Osteoblast (primary cell): Measurements from ENCODE around the gene ZFAND3. TPM values are rescaled to one million over a fixed set of nuclear protein-coding genes. Genes with fewer than 3 reads are reported as not detected.

Source experiments
- DNase-seq: peaks from one replicate; pipeline ENCODE4 v3.0.0; 2011; ENCODE audit warnings: low spot score, mixed read lengths; ENCODE audit not compliant: insufficient read length; ENCODE audit errors: missing footprints
- H2AFZ ChIP-seq: 2 replicates; pipeline ENCODE4 v1.6.0; 2011; ENCODE audit warnings: mild to moderate bottlenecking, low read length
- H3K27ac ChIP-seq: 2 replicates; pipeline ENCODE4 v1.5.1; 2011; ENCODE audit warnings: mild to moderate bottlenecking, low read depth, low read length, moderate library complexity
- H3K27me3 ChIP-seq: 2 replicates; pipeline ENCODE4 v1.6.0; 2012; ENCODE audit warnings: mild to moderate bottlenecking, control low read depth, inconsistent platforms, low read length, moderate library complexity; ENCODE audit not compliant: insufficient read depth
- H3K36me3 ChIP-seq: 2 replicates; pipeline ENCODE4 v1.5.1; 2011; ENCODE audit warnings: mild to moderate bottlenecking, low read length, control low read depth, moderate library complexity; ENCODE audit not compliant: insufficient read depth
- H3K4me1 ChIP-seq: 2 replicates; pipeline ENCODE4 v1.5.1; 2011; ENCODE audit warnings: mild to moderate bottlenecking, low read length, control low read depth, moderate library complexity; ENCODE audit not compliant: insufficient read depth
- H3K4me2 ChIP-seq: 2 replicates; pipeline ENCODE4 v1.6.0; 2011; ENCODE audit warnings: mild to moderate bottlenecking, low read length; ENCODE audit not compliant: insufficient read depth
- H3K4me3 ChIP-seq: fragments of 200-600 bp; sonication (generic); 3 replicates; pipeline ENCODE4 v1.5.1; 2012; ENCODE audit warnings: mild to moderate bottlenecking, low read length, inconsistent platforms; ENCODE audit not compliant: insufficient read depth
- H3K79me2 ChIP-seq: 2 replicates; pipeline ENCODE4 v1.6.0; 2012; ENCODE audit warnings: mild to moderate bottlenecking, low read length, control low read depth, inconsistent platforms; ENCODE audit not compliant: insufficient read depth
- H3K9me3 ChIP-seq: 2 replicates; pipeline ENCODE4 v1.5.1; 2011; ENCODE audit warnings: low read depth, low read length, control low read depth
- H4K20me1 ChIP-seq: 2 replicates; pipeline ENCODE4 v1.6.0; 2012; ENCODE audit warnings: mild to moderate bottlenecking, low read length, control low read depth; ENCODE audit not compliant: insufficient read depth
- total RNA-seq: library from RNA; depleted of rRNA; stranded (reverse); fragments of >200 nt; gene quantifications from 2 replicates; pipeline ENCODE4 v1.2.3, GENCODE V29; 2012
- TF ChIP-seq, protein P1 (sequence below): IDR thresholded peaks from 2 replicates; pipeline ENCODE4 v1.5.1; 2011; ENCODE audit warnings: mild to moderate bottlenecking, low read depth, low read length, moderate library complexity; ENCODE audit errors: extremely low read depth

ZFAND3 gene
- total RNA-seq, 1 donor: 27.1 TPM

DNA sequence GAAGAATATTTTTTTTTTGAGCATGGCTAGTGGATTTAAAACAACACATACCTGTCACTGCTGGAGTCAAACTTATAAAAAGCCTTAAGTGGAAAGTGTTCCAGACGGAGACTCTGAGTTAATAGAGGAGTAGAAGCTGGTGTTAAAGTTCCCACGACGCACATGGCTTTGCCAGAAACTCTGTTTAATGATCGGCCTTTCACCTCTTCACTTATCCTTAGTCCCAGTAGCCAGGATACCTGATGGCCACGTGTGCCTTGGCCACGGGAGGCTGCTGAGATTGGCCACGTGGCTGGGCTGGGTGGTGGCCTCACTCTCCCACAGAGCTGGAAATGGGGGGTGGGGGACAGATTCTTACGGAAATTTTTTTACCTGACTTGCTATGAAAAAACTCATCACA is 333.1 kb downstream of the ZFAND3 start:
- H3K79me2 ChIP-seq: peaks cover 22% of the 10 kb centered on the region
- TF ChIP-seq, protein P1, sequence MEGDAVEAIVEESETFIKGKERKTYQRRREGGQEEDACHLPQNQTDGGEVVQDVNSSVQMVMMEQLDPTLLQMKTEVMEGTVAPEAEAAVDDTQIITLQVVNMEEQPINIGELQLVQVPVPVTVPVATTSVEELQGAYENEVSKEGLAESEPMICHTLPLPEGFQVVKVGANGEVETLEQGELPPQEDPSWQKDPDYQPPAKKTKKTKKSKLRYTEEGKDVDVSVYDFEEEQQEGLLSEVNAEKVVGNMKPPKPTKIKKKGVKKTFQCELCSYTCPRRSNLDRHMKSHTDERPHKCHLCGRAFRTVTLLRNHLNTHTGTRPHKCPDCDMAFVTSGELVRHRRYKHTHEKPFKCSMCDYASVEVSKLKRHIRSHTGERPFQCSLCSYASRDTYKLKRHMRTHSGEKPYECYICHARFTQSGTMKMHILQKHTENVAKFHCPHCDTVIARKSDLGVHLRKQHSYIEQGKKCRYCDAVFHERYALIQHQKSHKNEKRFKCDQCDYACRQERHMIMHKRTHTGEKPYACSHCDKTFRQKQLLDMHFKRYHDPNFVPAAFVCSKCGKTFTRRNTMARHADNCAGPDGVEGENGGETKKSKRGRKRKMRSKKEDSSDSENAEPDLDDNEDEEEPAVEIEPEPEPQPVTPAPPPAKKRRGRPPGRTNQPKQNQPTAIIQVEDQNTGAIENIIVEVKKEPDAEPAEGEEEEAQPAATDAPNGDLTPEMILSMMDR: no peak
- H4K20me1 ChIP-seq: peaks cover 39% of the 10 kb centered on the region
- H3K27me3 ChIP-seq: no peaks in the 10 kb centered on the region
- no peaks in the 10 kb centered on the region for H3K9me3 ChIP-seq
- no peak overlapping the region for H3K4me3 ChIP-seq
- H3K36me3 ChIP-seq: peaks cover 17% of the 10 kb centered on the region
- H3K4me2 ChIP-seq: no peak overlapping the region
- no peak overlapping the region for H2AFZ ChIP-seq
- H3K27ac ChIP-seq: no peak overlapping the region
- no peaks in the 10 kb centered on the region for H3K4me1 ChIP-seq
- no peak for DNase-seq

- DNase-seq: no peak
- H3K27ac ChIP-seq: no peak overlapping the region
- H3K79me2 ChIP-seq: peaks cover 19% of the 10 kb centered on the region
- no peaks in the 10 kb centered on the region for H3K4me1 ChIP-seq
- H3K4me2 ChIP-seq: no peak overlapping the region
- no peak overlapping the region for H2AFZ ChIP-seq
- H3K36me3 ChIP-seq: peaks cover 17% of the 10 kb centered on the region
- peaks cover 34% of the 10 kb centered on the region for H4K20me1 ChIP-seq
- no peaks in the 10 kb centered on the region for H3K27me3 ChIP-seq
- no peaks in the 10 kb centered on the region for H3K9me3 ChIP-seq
- H3K4me3 ChIP-seq: no peak overlapping the region
- TF ChIP-seq, protein P1: no peak
Measured at GRCh38 chr6:38153076-38153797, 333.7 kb downstream of the ZFAND3 start.

DNA sequence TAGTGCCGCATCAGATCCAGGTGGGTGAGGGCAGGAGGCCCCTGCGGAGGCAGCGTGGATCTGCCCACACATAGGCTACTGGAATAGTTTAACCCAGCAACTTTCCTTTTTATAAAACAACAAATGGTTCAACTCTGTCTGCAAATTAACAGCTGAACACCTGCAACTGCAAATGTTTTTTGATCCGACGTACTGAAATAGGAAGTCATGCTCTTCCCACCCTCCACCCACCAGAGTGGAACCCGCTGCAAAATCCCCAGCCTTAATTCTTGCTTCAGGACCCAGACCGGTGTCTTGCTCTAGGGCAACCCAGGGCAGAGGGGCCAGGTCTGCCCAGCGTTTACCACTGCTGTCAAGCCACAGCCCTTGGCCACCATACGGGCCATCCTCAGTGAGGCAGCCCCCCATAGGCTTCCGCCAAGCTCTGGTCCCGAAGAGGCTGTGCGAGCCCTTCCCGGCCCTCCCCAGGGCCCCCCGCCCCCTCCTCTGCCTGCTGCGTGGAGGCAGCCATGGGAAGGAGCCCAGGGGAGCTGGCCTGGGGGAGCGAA is 334.3 kb downstream of the ZFAND3 start:
- no peak for DNase-seq
- no peak overlapping the region for H3K27ac ChIP-seq
- H3K4me1 ChIP-seq: no peaks in the 10 kb centered on the region
- H3K9me3 ChIP-seq: no peaks in the 10 kb centered on the region
- H3K79me2 ChIP-seq: peaks cover 15% of the 10 kb centered on the region
- peaks cover 29% of the 10 kb centered on the region for H4K20me1 ChIP-seq
- TF ChIP-seq, protein P1: no peak
- H3K4me2 ChIP-seq: no peak overlapping the region
- H3K36me3 ChIP-seq: peaks cover 17% of the 10 kb centered on the region
- no peak overlapping the region for H2AFZ ChIP-seq
- no peaks in the 10 kb centered on the region for H3K27me3 ChIP-seq
- H3K4me3 ChIP-seq: no peak overlapping the region

DNA sequence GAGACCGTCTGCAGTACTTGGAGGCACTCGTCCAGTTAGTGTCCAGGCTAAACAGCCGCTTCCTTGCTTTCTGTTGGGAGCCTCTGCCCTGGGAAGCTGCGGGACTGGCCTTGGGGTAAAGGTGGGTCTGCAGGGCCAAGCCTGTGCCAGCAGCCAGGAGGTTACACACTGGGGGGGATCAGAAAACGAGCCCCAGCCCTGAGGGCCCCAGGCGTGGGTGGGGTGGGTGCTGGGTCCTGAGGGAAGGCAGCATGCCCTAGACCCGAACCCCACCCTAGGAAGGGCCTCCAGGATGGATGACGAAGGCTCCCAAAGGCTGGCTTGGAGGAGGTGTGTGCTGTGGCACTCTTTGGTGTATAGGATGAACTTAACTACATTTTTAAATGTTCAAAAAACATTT is 335.2 kb downstream of the ZFAND3 start:
- H3K9me3 ChIP-seq: no peaks in the 10 kb centered on the region
- H3K4me2 ChIP-seq: no peak overlapping the region
- H3K4me3 ChIP-seq: no peak overlapping the region
- no peak for DNase-seq
- no peaks in the 10 kb centered on the region for H3K4me1 ChIP-seq
- H3K79me2 ChIP-seq: peaks cover 9% of the 10 kb centered on the region
- peaks cover 23% of the 10 kb centered on the region for H4K20me1 ChIP-seq
- no peak overlapping the region for H2AFZ ChIP-seq
- no peaks in the 10 kb centered on the region for H3K27me3 ChIP-seq
- TF ChIP-seq, protein P1: no peak
- H3K27ac ChIP-seq: no peak overlapping the region
- peaks cover 17% of the 10 kb centered on the region for H3K36me3 ChIP-seq
